Stimulated activated CD4-positive, alpha-beta T cell treated with anti-CD3 and anti-CD28 coated beads, Interleukin-15, amount 100 ng/mL, for 48 hours (primary cell): ENCODE data around the gene ACSM2A.
"Not testable (repeated sequence)": the region's sequence is repeated elsewhere in the genome, so short reads cannot be mapped to it uniquely, and the experiment has no call there.

Experiments used
- DNase-seq, 2 donors: peaks; one replicate each; pipeline ENCODE4 v3.0.0-alpha.2; 2020; ENCODE audit warnings: low read depth in 2 of 2

ACSM2A gene, protein sequence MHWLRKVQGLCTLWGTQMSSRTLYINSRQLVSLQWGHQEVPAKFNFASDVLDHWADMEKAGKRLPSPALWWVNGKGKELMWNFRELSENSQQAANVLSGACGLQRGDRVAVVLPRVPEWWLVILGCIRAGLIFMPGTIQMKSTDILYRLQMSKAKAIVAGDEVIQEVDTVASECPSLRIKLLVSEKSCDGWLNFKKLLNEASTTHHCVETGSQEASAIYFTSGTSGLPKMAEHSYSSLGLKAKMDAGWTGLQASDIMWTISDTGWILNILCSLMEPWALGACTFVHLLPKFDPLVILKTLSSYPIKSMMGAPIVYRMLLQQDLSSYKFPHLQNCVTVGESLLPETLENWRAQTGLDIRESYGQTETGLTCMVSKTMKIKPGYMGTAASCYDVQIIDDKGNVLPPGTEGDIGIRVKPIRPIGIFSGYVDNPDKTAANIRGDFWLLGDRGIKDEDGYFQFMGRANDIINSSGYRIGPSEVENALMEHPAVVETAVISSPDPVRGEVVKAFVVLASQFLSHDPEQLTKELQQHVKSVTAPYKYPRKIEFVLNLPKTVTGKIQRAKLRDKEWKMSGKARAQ

DNA sequence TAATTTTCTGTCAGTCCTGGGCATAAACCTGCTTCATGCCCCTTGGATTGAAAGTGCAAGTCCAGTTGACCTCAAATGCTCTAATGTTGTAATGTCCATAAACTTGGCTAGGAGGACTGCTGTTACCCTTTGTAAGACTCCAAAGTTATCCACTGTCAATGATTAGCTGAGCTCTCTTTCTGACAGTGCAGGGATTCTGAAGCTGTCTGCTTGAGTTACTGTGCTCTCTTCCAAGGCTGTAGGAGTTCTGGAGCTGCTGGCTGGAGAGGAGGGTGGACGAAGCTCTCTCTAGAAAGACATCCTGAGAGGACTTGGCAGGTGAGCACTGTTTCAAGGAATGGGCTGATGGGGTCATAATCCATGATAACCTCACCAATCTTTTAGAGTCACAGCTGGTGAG is at the start of gene ACSM2A:
Gene ACSM2A, plus strand, starts transcription at position 158 of the 400 bp plus-strand sequence. CDS start 8,594 bp downstream, outside the sequence.
- not testable (repeated sequence) for DNase-seq

DNA sequence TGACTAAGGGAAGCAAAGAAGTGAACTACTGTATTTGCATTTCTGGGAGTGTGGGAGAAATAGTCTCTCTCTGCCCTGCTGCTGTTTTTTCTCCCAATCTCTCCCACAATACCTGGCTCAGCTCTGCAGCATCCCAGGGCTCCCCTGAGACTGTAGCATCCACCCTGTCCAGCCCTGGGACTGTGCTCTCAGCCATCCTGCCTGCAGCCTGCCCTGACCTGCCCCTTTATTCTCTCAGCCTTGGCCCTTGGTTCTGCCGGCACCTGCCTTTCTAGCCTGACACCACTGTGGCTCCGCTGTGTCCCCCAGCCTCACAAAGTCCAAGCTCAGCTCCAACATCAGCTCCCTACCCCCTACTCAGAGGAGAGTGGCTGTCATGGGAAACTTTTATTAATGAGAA is 48.7 kb upstream of the ACSM2A start:
- no peak for DNase-seq

- DNase-seq: no peak
These were observed 46.7 kb upstream of the ACSM2A start, which contains the start of gene PDILT for GRCh38 chr16:20404637-20405036. Gene PDILT (minus strand): TSS chr16:20404737. CDS start chr16:20399300, 5,437 bp downstream.

DNA sequence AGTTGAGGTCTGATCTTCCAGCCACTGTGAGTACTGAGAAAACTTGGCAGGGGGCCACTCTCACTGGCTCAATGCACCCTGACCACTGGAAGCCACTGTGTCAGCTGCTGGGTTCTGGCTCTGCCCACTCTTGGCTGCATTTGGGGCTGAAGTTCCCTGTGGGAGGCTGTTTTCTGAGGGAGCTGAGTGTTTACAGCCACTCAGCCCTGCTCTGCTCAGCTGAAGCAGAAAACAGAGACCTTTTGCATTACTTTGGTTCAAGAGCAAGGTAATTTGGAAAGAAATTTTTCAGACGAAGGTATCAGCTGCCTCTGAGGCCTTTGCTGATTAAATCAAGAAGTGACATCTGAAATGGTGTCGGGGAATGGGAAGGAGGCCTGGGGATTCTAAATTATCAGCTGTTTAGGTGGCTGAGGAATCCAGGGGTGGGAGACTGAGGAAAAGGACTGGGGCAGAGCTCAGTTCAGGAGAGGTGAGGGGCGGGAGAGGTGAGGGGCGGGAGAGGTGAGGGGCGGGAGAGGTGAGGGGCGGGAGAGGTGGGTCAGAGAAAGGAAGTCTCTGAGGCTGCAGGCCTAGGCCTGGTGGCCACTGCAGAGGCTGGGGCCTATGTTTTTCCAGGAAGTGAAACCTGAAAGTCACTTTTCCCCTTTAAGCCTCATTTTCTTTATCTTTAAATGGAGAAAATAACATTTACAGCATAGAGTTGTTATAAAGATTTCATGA is 41.8 kb upstream of the ACSM2A start, which contains the start of gene ACSM5:
Gene ACSM5, plus strand, starts transcription at position 137 of the 723 bp plus-strand sequence. CDS start 1,951 bp downstream, outside the sequence.
- DNase-seq: no peak

DNA sequence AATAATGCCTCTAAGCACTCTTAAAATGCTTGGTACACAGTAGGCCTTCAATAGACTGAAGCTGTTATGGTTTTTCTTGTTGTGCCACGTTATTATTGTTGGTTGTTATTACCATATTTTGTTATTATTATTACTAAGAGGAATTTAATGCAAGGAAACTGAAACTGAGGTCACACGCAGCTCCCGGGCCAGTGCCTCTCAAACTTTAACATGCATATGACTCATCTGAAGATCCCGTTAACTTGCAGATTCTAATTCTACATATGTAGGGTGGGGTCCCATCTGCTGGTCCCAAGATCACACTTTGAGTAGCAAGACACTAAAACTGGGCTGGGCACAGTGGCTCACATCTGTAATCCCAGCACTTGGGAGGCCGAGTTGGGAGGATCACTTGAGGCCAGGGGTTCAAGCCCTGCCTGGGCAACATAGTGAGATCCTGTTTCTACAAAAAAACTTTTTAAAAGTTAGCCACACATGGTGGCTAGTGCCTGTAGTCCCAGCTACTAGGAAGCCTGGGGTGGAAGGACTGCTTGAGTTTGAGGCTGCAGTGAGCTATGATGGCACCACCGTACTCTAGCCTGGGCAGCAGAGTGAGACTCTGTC is 41.1 kb upstream of the ACSM2A start:
- DNase-seq: no peak

DNA sequence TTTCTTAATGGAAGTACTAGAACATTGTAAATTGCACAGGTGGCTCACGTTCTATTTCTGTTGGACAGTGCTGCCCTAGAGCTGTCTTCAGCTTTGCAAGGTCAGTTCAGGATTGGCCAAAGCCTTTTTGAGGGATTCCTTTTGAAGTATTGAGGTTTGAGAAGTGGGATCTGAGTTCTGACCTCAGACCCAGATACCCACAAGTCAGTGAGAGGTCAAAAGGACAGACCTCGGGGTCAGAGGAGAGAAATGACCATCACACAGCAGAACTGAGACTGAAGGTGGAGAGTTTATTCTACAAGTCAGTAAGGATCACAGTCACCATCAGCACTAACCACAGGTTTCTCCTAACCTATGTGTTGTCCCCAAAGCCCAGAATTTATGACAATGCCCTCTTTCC is 40.3 kb upstream of the ACSM2A start:
- DNase-seq: no peak

DNA sequence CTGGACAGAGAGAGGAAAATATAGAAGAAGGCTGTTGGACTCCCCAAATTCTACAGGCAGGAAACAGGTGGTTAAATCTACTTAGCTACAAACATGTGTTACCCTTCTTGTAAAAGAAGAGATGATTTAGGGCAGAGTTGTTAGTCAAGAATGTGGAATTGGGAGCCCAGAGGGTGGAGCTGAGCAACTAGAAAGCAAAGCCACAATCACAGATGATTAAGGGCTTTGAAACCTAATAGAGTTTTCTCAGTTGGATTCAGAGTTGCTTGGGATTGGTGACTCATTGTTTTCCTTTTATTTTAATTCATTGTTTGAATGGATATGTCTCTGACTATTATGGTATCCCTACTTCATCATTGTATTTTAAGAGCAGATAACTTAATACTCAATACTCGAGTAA is 35.8 kb upstream of the ACSM2A start:
- no peak for DNase-seq

DNA sequence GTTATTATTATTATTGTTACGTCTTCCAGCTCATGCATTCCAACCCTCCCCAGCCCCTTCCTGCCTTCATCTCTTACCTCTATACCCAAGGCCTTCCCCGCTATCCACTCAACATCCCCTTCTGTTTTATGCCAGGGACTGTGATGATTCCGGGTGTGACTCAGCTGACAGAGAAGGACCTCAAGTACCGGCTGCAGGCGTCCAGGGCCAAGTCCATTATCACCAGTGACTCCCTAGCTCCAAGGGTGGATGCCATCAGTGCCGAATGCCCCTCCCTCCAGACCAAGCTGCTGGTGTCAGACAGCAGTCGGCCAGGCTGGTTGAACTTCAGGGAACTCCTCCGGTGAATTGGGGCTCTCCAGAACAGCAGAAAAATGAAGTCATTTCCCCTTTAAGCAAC is 32.2 kb upstream of the ACSM2A start:
- DNase-seq: not testable (repeated sequence)

DNA sequence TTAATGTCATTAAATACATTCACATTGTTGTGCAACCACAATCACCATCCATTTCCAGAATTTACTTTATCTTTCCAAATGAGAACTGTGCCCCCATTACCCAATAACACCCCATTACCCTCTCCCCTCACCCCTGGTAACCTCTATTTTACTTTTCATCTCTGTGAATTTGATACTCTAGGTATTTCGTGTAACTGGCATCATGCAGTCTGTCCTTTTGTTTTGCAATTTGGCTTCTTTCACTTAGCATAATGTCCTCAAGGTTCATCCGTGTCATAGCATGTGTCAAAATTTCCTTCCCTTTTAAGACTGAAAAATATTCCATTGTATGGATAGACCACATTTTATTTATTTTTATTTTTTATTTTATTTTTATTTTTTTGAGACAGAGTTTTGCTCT is 29.6 kb upstream of the ACSM2A start:
- not testable (repeated sequence) for DNase-seq

DNA sequence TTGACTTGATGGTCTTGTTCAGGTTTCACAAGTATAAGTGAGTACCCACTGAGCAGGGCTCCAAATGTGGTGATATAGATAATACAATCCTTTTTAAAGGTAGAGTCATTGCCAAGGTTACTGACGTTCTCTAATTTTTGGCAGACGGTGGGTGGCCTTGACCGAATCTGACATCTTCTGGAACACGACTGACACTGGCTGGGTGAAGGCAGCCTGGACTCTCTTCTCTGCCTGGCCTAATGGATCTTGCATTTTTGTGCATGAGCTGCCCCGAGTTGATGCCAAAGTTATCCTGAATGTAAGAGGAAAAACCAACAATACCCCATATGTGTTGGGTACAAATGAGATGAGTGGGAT is 27.6 kb upstream of the ACSM2A start:
- DNase-seq: not testable (repeated sequence)

DNA sequence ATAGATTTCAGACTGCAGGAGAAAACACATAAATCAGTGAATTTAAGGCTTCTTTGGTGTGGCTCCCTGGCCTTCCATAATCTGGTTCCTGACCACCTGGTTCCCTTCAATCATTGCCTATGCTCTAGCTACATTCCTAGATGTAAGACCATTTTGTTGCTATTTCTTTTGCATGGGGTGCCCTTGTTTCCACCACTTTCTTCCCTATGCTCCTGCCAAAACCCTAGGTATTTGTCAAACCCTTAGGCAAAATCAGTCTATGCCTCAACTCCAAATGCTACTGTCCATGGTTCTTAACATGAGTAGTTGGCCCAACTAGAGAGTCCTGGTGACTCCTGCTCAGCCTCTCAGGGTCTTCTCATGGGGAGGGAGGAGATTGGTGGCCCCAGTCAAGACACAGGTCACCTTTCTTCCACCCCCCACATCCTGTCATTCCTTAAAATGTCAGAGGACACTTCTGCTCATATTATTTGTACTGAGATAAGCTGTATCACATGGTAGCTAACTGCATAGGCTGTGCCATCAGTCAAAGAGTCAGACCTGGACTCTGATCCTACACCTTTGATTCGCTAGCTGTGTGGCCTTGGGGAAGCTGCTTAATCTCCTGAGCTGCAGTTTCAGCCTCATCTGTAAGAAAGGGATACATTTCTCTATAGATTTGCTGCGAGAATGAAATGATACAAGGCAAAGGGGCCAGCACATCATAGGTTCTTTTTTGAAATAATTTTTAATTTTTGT is 27.0 kb upstream of the ACSM2A start:
- no peak for DNase-seq

- not testable (repeated sequence) for DNase-seq
These were observed 23.9 kb upstream of the ACSM2A start for GRCh38 chr16:20427401-20427797.

GRCh38 chr16:20429499-20429898 is 21.8 kb upstream of the ACSM2A start:
- not testable (repeated sequence) for DNase-seq

DNA sequence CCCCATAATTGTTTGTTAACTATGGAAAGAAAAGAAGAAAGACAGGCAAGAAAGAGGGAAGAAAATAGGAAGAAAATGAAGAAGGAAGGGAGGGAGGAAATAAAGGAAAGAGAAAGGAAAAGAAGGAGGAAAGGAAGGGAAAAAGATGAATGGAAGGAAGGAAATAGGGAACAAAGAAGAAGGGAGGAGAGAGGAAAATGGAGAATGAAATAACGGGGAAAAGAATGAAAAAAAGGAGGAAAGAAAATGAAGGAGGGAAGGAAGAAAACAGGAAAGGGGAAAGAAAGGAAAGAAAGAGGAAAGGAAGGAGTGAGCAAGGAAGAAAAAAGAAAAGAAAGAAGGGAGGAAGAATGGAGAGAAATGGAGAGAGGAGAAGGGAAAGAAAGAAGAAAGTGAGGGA is 20.8 kb upstream of the ACSM2A start:
- not testable (repeated sequence) for DNase-seq

DNA sequence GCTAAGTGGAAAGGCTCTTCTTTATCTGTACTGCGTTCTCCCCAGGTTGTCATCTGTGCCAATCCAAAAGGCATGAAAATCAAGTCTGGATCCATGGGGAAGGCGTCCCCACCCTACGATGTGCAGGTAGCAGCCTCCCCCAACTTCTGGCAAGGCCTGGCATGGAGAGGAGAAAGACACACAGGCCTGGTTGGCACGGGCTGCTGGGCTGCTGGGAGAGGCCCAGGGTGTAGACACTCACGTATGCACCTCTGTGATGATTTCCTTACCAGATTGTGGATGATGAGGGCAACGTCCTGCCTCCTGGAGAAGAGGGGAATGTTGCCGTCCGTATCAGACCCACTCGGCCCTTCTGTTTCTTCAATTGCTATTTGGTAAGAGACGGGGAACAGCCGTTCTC is 20.4 kb upstream of the ACSM2A start:
- DNase-seq: no peak

DNA sequence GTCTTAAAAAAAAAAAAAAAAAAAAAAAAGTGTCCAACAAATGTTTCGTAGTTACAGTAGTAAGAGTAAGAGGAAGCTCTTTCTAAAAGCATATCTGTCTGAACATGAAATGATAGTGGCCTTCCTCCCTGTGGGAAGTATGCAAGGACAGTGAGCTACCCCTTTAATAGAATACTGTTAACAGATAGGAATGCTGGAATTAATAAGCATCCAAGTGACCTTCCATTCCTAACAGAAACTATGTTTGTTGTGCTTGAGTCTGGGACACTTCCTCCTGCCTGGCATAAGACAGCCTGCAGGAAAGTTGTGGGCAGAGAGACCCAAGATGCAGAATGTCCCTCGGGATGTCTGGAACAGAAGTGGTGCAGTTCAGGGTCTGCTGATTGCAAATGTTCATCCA is 12.4 kb upstream of the ACSM2A start:
- not testable (repeated sequence) for DNase-seq

- not testable (repeated sequence) for DNase-seq
These were observed 11.5 kb upstream of the ACSM2A start for GRCh38 chr16:20439820-20440231.

DNA sequence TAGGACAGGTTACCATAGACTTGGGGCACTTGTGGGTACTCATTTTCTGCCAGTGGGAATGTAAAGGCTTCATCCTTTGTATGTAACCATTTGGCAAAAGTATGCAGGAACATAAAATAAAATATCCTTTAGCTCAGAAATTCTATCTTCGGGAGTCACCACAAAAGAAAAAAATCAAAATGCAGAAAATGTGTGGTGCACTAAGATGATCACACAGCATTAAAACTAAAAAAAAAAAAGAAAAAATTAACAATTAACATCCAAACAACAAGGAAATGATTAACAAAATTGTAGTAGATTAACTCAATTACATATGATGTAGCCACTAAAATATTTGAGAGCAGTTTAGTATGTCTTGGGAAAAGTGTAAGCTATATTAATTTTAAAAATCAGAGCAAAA is 10.6 kb upstream of the ACSM2A start:
- DNase-seq: not testable (repeated sequence)

- no peak for DNase-seq
These were observed 10.1 kb upstream of the ACSM2A start for GRCh38 chr16:20441191-20441590.

DNA sequence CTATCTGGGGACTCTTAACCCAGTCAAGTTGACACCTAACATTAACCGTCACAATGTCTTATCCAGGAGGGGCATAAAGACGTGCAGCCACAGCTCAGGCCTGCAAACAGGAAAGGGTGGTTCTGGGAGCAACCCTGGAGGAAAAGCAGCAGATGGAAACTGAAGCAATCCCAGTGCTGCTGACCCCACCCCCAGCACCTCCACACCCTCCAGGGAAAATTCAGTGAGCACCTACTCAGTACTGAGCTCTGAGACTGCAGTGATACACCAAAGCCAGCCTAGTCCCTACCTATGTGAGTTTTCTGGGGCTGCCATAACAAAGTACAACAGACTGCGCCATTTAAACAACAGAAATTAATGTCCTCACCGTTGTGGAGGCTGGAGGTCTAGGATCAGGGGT is 9.5 kb upstream of the ACSM2A start:
- not testable (repeated sequence) for DNase-seq

DNA sequence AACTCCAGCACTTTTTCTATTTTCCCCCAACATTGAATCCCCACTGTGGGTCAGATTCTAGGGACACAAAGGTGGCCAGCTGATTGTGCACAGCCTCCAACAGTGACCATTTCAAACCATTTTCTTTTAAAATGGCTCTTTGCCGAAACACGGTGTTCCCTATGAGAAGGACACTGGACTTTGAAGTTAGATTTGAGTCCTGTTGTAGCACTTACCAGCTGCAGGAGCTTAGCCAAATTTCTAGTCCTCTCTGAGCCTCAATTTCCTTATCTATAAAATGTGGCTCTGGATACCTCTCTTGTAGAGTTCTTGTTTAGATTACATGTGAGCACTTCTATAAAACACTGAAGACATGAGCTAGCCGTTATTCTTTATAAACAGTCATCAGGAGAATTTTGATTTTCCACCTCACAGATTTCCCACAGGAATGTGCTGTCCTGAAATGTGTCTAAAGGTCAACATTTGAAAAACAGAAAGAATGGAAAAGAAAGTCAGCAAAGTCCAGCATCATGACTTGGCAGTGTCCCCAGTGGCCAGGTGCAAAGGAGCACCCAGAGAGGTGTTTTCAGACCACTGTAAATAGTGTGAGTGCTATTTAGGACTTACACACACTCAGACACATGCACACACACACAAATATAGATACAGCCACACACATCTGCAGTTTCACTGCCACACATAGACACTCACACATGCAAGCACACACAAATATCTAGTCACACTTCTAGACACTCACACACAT is 4.5 kb upstream of the ACSM2A start:
- DNase-seq: not testable (repeated sequence)
